SK-N-SH treated with all-trans-retinoic acid at 6 μM for 48 hours (cell line): ENCODE results near the gene MYH11.

ENCODE experiments used
- ARNTL ChIP-seq: fragments of 450-650 bp; formaldehyde crosslinking; IDR thresholded peaks from 2 replicates; pipeline ENCODE4 v1.5.0; 2020; ENCODE audit warnings: low read depth, mild to moderate bottlenecking, moderate library complexity, borderline replicate concordance
- BACH2 ChIP-seq: fragments of 250-450 bp; sonication (Bioruptor Pico); IDR thresholded peaks from 2 replicates; pipeline ENCODE4 v1.9.0; 2021; ENCODE audit warnings: mild to moderate bottlenecking, borderline replicate concordance
- CSDC2 ChIP-seq: fragments of 250-450 bp; sonication (Bioruptor Pico); IDR thresholded peaks from 2 replicates; pipeline ENCODE4 v1.5.0; 2020; ENCODE audit warnings: mild to moderate bottlenecking, moderate library complexity
- RARB ChIP-seq: fragments of 250-450 bp; sonication (Bioruptor Pico); IDR thresholded peaks from 2 replicates; pipeline ENCODE4 v1.8.0; 2021; ENCODE audit warnings: mild to moderate bottlenecking, moderate library complexity
- SNAI2 ChIP-seq: fragments of 250-450 bp; sonication (Bioruptor Pico); IDR thresholded peaks from 2 replicates; pipeline ENCODE4 v1.5.0; 2020; ENCODE audit warnings: mild to moderate bottlenecking, moderate library complexity
- TOX ChIP-seq: fragments of 250-450 bp; sonication (Bioruptor Pico); IDR thresholded peaks from 2 replicates; pipeline ENCODE4 v1.8.0; 2021; ENCODE audit warnings: mild to moderate bottlenecking, moderate library complexity, borderline replicate concordance
- ZC3H10 ChIP-seq: fragments of 250-450 bp; sonication (Bioruptor Pico); IDR thresholded peaks from 2 replicates; pipeline ENCODE4 v1.5.1; 2021; ENCODE audit warnings: mild to moderate bottlenecking, moderate library complexity
- ZFP30 ChIP-seq: fragments of 450-650 bp; formaldehyde crosslinking; IDR thresholded peaks from 2 replicates; pipeline ENCODE4 v1.5.0; 2022; ENCODE audit warnings: mild to moderate bottlenecking, moderate library complexity

GRCh38 chr16:15770107-15770506, 86.7 kb downstream of the MYH11 start:
- TF ChIP-seq SNAI2 (CRISPR knock-in tag) (no peak), RARB (no peak), CSDC2 (no peak), ZFP30 (CRISPR knock-in tag) (no peak), ARNTL (CRISPR knock-in tag) (no peak), BACH2 (no peak), ZC3H10 (CRISPR knock-in tag) (no peak), TOX (CRISPR knock-in tag) (no peak)
